H1 (cell line): ENCODE data around the gene CDH2. TPM values are rescaled to one million over a fixed set of nuclear protein-coding genes. Genes with fewer than 3 reads are reported as not detected.

ENCODE experiments used
- CTCF ChIA-PET: fragments of 300-600 bp; sonication (Branson Sonifier 250); formaldehyde crosslinking; loops from one replicate; lab custom pipeline; 2021; ENCODE audit not compliant: partially characterized antibody; lab: Charles Lee
- POLR2A ChIA-PET: fragments of 300-600 bp; sonication (Branson Sonifier 250); formaldehyde crosslinking; loops from one replicate; lab custom pipeline; 2021; ENCODE audit warnings: inconsistent platforms; ENCODE audit not compliant: partially characterized antibody; lab: Charles Lee
- DNase-seq, 2 experiments: peaks; one replicate each; pipeline versions ENCODE4 v3.0.0 to v3.0.0-alpha.2; 2010 to 2022; ENCODE audit warnings: low spot score in 2 of 2, low read depth in 1 of 2, mixed read lengths in 1 of 2
- FAIRE-seq: peaks from 2 replicates; lab custom pipeline; 2011; peaks lifted over from hg19 to GRCh38; lab: Jason Lieb, UNC
- H2AFZ ChIP-seq: 2 replicates; pipeline ENCODE4 v1.8.1; 2012; ENCODE audit warnings: low read length, inconsistent platforms
- H2AK5ac ChIP-seq: 2 replicates; pipeline ENCODE4 v1.6.1; 2013; ENCODE audit warnings: low read depth, low read length
- H2BK120ac ChIP-seq: replicated peaks from 2 replicates; pipeline ENCODE3; 2013; ENCODE audit warnings: low read depth, low read length, inconsistent platforms
- H2BK12ac ChIP-seq: 2 replicates; pipeline ENCODE4 v1.6.1; 2013; ENCODE audit warnings: low read depth, low read length
- H2BK15ac ChIP-seq: 2 replicates; pipeline ENCODE4 v1.6.1; 2013; ENCODE audit warnings: low read length
- H2BK20ac ChIP-seq: 2 replicates; pipeline ENCODE4 v1.6.1; 2013; ENCODE audit warnings: low read length
- H2BK5ac ChIP-seq: 2 replicates; pipeline ENCODE4 v1.6.1; 2013; ENCODE audit warnings: low read depth, low read length
- H3K14ac ChIP-seq: 2 replicates; pipeline ENCODE4 v1.6.1; 2013; ENCODE audit warnings: inconsistent platforms; ENCODE audit not compliant: insufficient read length
- H3K18ac ChIP-seq: 2 replicates; pipeline ENCODE4 v1.6.1; 2013; ENCODE audit warnings: low read length; ENCODE audit errors: extremely low read depth
- H3K23ac ChIP-seq: 2 replicates; pipeline ENCODE4 v1.6.1; 2013; ENCODE audit warnings: inconsistent platforms; ENCODE audit not compliant: insufficient read length
- H3K23me2 ChIP-seq: 2 replicates; pipeline ENCODE4 v1.6.1; 2013; ENCODE audit warnings: low read depth, low read length
- H3K27ac ChIP-seq: 2 replicates; pipeline ENCODE4 v1.6.1; 2011; ENCODE audit warnings: low read depth, low read length, inconsistent platforms
- H3K27me3 ChIP-seq, 4 experiments: replicated peaks in 1 of 4; 1 replicate in 1 of 4; 2 replicates in 3 of 4; pipeline versions ENCODE4 v1.6.1 to v1.8.1; 2011 to 2013; ENCODE audit warnings: low read length in 3 of 4, mild to moderate bottlenecking in 3 of 4, inconsistent platforms in 2 of 4, mixed read lengths in 2 of 4, moderate library complexity in 1 of 4; ENCODE audit not compliant: control insufficient read depth in 3 of 4, insufficient read depth in 3 of 4; ENCODE audit errors: extremely low read depth in 1 of 4
- H3K36me3 ChIP-seq, 4 experiments: 2 replicates each; pipeline versions ENCODE4 v1.6.1 to v1.8.1; 2011 to 2013; ENCODE audit warnings: mild to moderate bottlenecking in 4 of 4, low read length in 3 of 4, moderate library complexity in 2 of 4, control low read depth in 1 of 4, inconsistent platforms in 1 of 4; ENCODE audit not compliant: insufficient read depth in 4 of 4, control insufficient read depth in 2 of 4
- H3K4ac ChIP-seq: replicated peaks from 2 replicates; pipeline ENCODE3; 2013; ENCODE audit warnings: low read length, low read depth, mixed read lengths, inconsistent platforms; ENCODE audit not compliant: insufficient read length
- H3K4me1 ChIP-seq, 4 experiments: replicated peaks in 1 of 4; 1 replicate in 1 of 4; 2 replicates in 3 of 4; pipeline versions ENCODE4 v1.6.1 to v1.8.1; 2011 to 2013; ENCODE audit warnings: low read length in 3 of 4, inconsistent platforms in 2 of 4, mixed read lengths in 1 of 4; ENCODE audit not compliant: insufficient read depth in 4 of 4, control insufficient read depth in 3 of 4
- H3K4me2 ChIP-seq, 2 experiments: 2 replicates each; pipeline versions ENCODE4 v1.6.1 to v1.8.1; 2011 to 2013; ENCODE audit warnings: low read depth in 2 of 2, low read length in 2 of 2, control low read depth in 1 of 2, inconsistent platforms in 1 of 2, mild to moderate bottlenecking in 1 of 2; ENCODE audit not compliant: insufficient read depth in 1 of 2
- H3K4me3 ChIP-seq, 4 experiments: fragments of 200-600, 300-600 bp in 1 of 4; sonication (generic), shearing (Covaris generic), sonication (Bioruptor Twin) in 1 of 4; 2 replicates each; pipeline versions ENCODE4 v1.5.1 to v1.8.1; 2011 to 2016; ENCODE audit warnings: low read length in 4 of 4, low read depth in 3 of 4, control low read depth in 2 of 4, inconsistent platforms in 2 of 4, mild to moderate bottlenecking in 2 of 4, mixed read lengths in 1 of 4, moderate library complexity in 1 of 4; ENCODE audit not compliant: insufficient read depth in 2 of 4; ENCODE audit errors: extremely low read depth in 1 of 4
- H3K56ac ChIP-seq: replicated peaks from 2 replicates; pipeline ENCODE3; 2013; ENCODE audit warnings: low read depth, mild to moderate bottlenecking, mixed read lengths, low read length, inconsistent platforms; ENCODE audit not compliant: insufficient read length
- H3K79me1 ChIP-seq: 2 replicates; pipeline ENCODE4 v1.6.1; 2013; ENCODE audit warnings: low read depth, low read length, control low read depth
- H3K79me2 ChIP-seq, 2 experiments: 2 replicates each; pipeline versions ENCODE4 v1.6.1 to v1.8.1; 2012 to 2013; ENCODE audit warnings: low read length in 2 of 2, mild to moderate bottlenecking in 2 of 2, inconsistent platforms in 1 of 2; ENCODE audit not compliant: insufficient read depth in 2 of 2, control insufficient read depth in 1 of 2
- H3K9ac ChIP-seq, 4 experiments: replicated peaks in 1 of 4; 1 replicate in 1 of 4; 2 replicates in 3 of 4; pipeline versions ENCODE4 v1.6.1 to v1.8.1; 2011 to 2013; ENCODE audit warnings: low read depth in 3 of 4, low read length in 3 of 4, control low read depth in 2 of 4, mild to moderate bottlenecking in 2 of 4, moderate library complexity in 2 of 4, inconsistent platforms in 1 of 4; ENCODE audit errors: extremely low read depth in 1 of 4
- H3K9me3 ChIP-seq, 2 experiments: 2 replicates each; pipeline versions ENCODE4 v1.6.1 to v1.8.1; 2012 to 2013; ENCODE audit warnings: mild to moderate bottlenecking in 2 of 2, moderate library complexity in 2 of 2, control low read depth in 1 of 2, inconsistent platforms in 1 of 2, low read depth in 1 of 2, low read length in 1 of 2, mixed read lengths in 1 of 2; ENCODE audit not compliant: insufficient read depth in 2 of 2
- H4K20me1 ChIP-seq, 2 experiments: replicated peaks in 1 of 2; 2 replicates each; pipeline versions ENCODE3 to v1.8.1; 2011 to 2013; ENCODE audit warnings: inconsistent platforms in 2 of 2, low read length in 2 of 2, mild to moderate bottlenecking in 1 of 2; ENCODE audit not compliant: insufficient read depth in 2 of 2, control insufficient read depth in 1 of 2
- H4K5ac ChIP-seq: 2 replicates; pipeline ENCODE4 v1.6.1; 2013; ENCODE audit warnings: low read length, low read depth, mixed read lengths, inconsistent platforms; ENCODE audit not compliant: insufficient read length
- H4K8ac ChIP-seq: 2 replicates; pipeline ENCODE4 v1.8.0; 2013; ENCODE audit warnings: mild to moderate bottlenecking, moderate library complexity, low read length, inconsistent platforms; ENCODE audit not compliant: insufficient read depth; ENCODE audit errors: extremely low read depth
- H4K91ac ChIP-seq: replicated peaks from 2 replicates; pipeline ENCODE3; 2013; ENCODE audit warnings: low read length, mixed read lengths, inconsistent platforms; ENCODE audit not compliant: insufficient read length
- BACH1 ChIP-seq: IDR thresholded peaks from 2 replicates; pipeline ENCODE4 v1.6.1; 2012; ENCODE audit warnings: low read length, improper control_type of control experiment
- BRCA1 ChIP-seq: IDR thresholded peaks from 2 replicates; pipeline ENCODE4 v1.6.1; 2012; ENCODE audit warnings: low read depth, low read length, improper control_type of control experiment
- EZH2 ChIP-seq: fragments of 200-600 bp; sonication (generic); IDR thresholded peaks from 2 replicates; pipeline ENCODE4 v1.7.1; 2012; ENCODE audit warnings: low read depth, mild to moderate bottlenecking, moderate library complexity, low read length, inconsistent platforms; ENCODE audit not compliant: severe bottlenecking
- GABPA ChIP-seq: IDR thresholded peaks from 2 replicates; pipeline ENCODE4 v1.6.1; 2011; ENCODE audit warnings: mild to moderate bottlenecking, low read length, moderate library complexity, borderline replicate concordance; ENCODE audit not compliant: insufficient read depth
- HDAC6 ChIP-seq: IDR thresholded peaks from one replicate; pipeline ENCODE4 v1.7.1; 2012; ENCODE audit warnings: low read depth, mild to moderate bottlenecking, inconsistent platforms, low read length, moderate library complexity
- KDM4A ChIP-seq: IDR thresholded peaks from one replicate; pipeline ENCODE4 v1.7.1; 2012; ENCODE audit warnings: low read depth, mild to moderate bottlenecking, moderate library complexity, low read length, inconsistent platforms; ENCODE audit not compliant: severe bottlenecking
- POLR2A ChIP-seq, 2 experiments: IDR thresholded peaks; 1 replicate in 1 of 2; 2 replicates in 1 of 2; pipeline ENCODE4 v1.6.1; 2011; ENCODE audit warnings: low read depth in 2 of 2, low read length in 2 of 2, mild to moderate bottlenecking in 2 of 2; ENCODE audit errors: control extremely low read depth in 1 of 2
- POLR2AphosphoS5 ChIP-seq: IDR thresholded peaks from 2 replicates; pipeline ENCODE4 v1.6.1; 2011; ENCODE audit warnings: low read depth, low read length
- RNF2 ChIP-seq: fragments of 200-900, 300-1000 bp; sonication (generic); IDR thresholded peaks from 2 replicates; pipeline ENCODE4 v1.7.1; 2016; ENCODE audit warnings: borderline replicate concordance, low read depth, mild to moderate bottlenecking, antibody characterized with exemption, low read length; ENCODE audit not compliant: poor library complexity, severe bottlenecking; ENCODE audit errors: missing control alignments
- SIX5 ChIP-seq: IDR thresholded peaks from 2 replicates; pipeline ENCODE4 v1.6.1; 2011; ENCODE audit warnings: mild to moderate bottlenecking, low read depth, low read length
- SP2 ChIP-seq: IDR thresholded peaks from 2 replicates; pipeline ENCODE4 v1.6.1; 2012; ENCODE audit warnings: mild to moderate bottlenecking, low read length, inconsistent platforms
- ZNF274 ChIP-seq: IDR thresholded peaks from 2 replicates; pipeline ENCODE4 v1.7.0; 2012; ENCODE audit warnings: low read length, borderline replicate concordance; ENCODE audit errors: extremely low read depth
- WGBS, 2 experiments: shearing (Covaris generic) in 1 of 2; methylation state at CpG; one replicate each; pipeline versions ENCODE4 v1.1.6 to v1.1.7; 2013 to 2015; ENCODE audit warnings: low lambda C conversion rate in 2 of 2, mixed read lengths in 2 of 2, inconsistent platforms in 1 of 2, low coverage in 1 of 2, missing lambda C conversion rate in 1 of 2; ENCODE audit not compliant: insufficient replicate concordance in 2 of 2, insufficient coverage in 1 of 2, insufficient read length in 1 of 2; ENCODE audit errors: extremely low coverage in 1 of 2, missing lambda C conversion rate in 1 of 2; 5-methylcytosine and 5-hydroxymethylcytosine counted together
- polyA plus RNA-seq, 7 experiments: library from polyadenylated mRNA; depleted of rRNA in 3 of 7; stranded (reverse) in 5 of 7; unstranded in 2 of 7; fragments of >200 nt in 5 of 7; fragments of 200-250 nt in 2 of 7; gene quantifications; 1 replicate in 5 of 7; 2 replicates in 1 of 7; 4 replicates in 1 of 7; pipeline versions ENCODE4 v1.2.1 to v1.2.3, GENCODE V29; 2011 to 2013; ENCODE audit warnings: missing spikeins in 2 of 7, mixed read lengths in 2 of 7
- total RNA-seq: library from RNA; stranded (reverse); fragmentation: NEBNext Ultra II Directional; extraction: Animal tissue kit (Norgen Biotek cat#: 25700); gene quantifications from 2 replicates; pipeline ENCODE4 v1.2.1, GENCODE V29; 2021
- TF ChIP-seq, protein P1 (sequence below): IDR thresholded peaks from 2 replicates; pipeline ENCODE4 v1.6.1; 2012; ENCODE audit warnings: low read length, inconsistent platforms

Gene CDH2
- total and polyA plus RNA-seq, 2 of the 8 experiments (the other 6 are each of a cell fraction or from before 2014, with no cell fraction given) = 15.0 to 56.5 TPM

DNA sequence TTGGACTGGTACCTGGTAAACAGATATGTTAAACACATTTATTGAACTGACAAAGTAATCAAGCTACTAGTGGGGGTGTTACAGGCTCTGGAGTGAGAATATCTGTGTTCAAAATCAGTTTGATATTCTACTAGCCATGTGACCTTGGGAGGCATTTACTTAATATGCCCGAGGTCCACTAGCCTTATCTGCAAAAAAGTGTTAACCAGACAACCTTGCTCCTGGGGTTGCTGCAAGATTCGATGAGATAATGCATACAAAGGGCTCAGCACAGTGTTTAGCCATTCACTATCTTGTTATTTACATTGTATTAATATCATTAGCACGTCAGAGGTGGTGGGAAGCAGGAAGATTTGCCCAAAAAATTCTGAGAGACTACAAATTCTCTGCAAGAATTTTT is 103.3 kb downstream of the CDH2 start:
- Histone ChIP-seq H3K23me2 (no peaks in the 10 kb centered on the region), H2BK20ac (no peak overlapping the region), H3K4me1 (peaks cover 0 to 7% (median 4%) of the 10 kb centered on the region in 4 experiments; a peak in 5 of 7 replicates), H3K27me3 (no peaks in the 10 kb centered on the region), H2BK15ac (no peak overlapping the region), H3K23ac (no peak overlapping the region), H3K56ac (no peak overlapping the region), H3K9me3 (no peaks in the 10 kb centered on the region), H2BK5ac (no peak overlapping the region), H4K91ac (no peak overlapping the region), H2AFZ (no peak overlapping the region), H3K4me2 (no peak overlapping the region), H4K8ac (no peak overlapping the region), H3K79me1 (no peaks in the 10 kb centered on the region; the same call in 1 of the 2 replicates), H2AK5ac (no peak overlapping the region), H3K4me3 (no peak overlapping the region), H4K20me1 (peaks cover 0 to 3% of the 10 kb centered on the region in 2 experiments), H3K36me3 (no peaks in the 10 kb centered on the region), H3K9ac (no peak overlapping the region), H3K4ac (no peak overlapping the region), H2BK120ac (no peak overlapping the region), H3K14ac (no peak overlapping the region), H3K18ac (no peak overlapping the region), H2BK12ac (no peak overlapping the region), H3K79me2 (no peaks in the 10 kb centered on the region; a peak in 1 of 4 replicates), H4K5ac (no peak overlapping the region), H3K27ac (no peak overlapping the region)
- POLR2A ChIA-PET = interaction anchor here (0.6 kb wide), 1 partner anchor 67 kb away, joined by 3 read pairs; no protein-coding TSS in a partner anchor
- 55% methylated on average over 3 of the region's 3 CpGs; no CpG with 5 or more reads in 1 of the 2 experiments for whole genome bisulfite sequencing, 2 experiments
- FAIRE-seq = no peak
- no peak for DNase-seq
- CTCF ChIA-PET = interaction anchor here (1.2 kb wide), 1 partner anchor 15 kb away, joined by 3 read pairs; no protein-coding TSS in a partner anchor
- TF ChIP-seq HDAC6 = no peak
- TF ChIP-seq BRCA1 = no peak
- no peak for TF ChIP-seq EZH2
- no peak for TF ChIP-seq POLR2A (IDR thresholded peaks at IDR 0.05; ENCODE audit: control extremely low read depth in 1 of 2, low read depth in 2 of 2, low read length in 2 of 2)
- no peak for TF ChIP-seq BACH1
- no peak for TF ChIP-seq POLR2AphosphoS5
- no peak for TF ChIP-seq GABPA
- TF ChIP-seq SP2 = no peak
- TF ChIP-seq ZNF274 = no peak
- TF ChIP-seq, protein P1, sequence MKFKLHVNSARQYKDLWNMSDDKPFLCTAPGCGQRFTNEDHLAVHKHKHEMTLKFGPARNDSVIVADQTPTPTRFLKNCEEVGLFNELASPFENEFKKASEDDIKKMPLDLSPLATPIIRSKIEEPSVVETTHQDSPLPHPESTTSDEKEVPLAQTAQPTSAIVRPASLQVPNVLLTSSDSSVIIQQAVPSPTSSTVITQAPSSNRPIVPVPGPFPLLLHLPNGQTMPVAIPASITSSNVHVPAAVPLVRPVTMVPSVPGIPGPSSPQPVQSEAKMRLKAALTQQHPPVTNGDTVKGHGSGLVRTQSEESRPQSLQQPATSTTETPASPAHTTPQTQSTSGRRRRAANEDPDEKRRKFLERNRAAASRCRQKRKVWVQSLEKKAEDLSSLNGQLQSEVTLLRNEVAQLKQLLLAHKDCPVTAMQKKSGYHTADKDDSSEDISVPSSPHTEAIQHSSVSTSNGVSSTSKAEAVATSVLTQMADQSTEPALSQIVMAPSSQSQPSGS = no peak
- TF ChIP-seq KDM4A = no peak
- no peak for TF ChIP-seq SIX5
- no peak for TF ChIP-seq RNF2
